ENCODE data around the gene FOXD2. TPM values are rescaled to one million over a fixed set of nuclear protein-coding genes. Genes with fewer than 3 reads are reported as not detected.

Gene FOXD2
- total RNA-seq, 1 donor from 2014 or later, result 0.35 TPM

- Histone ChIP-seq H3K27ac (no peak overlapping the region), H3K4me1 (peaks cover 38% of the 10 kb centered on the region), H3K36me3 (no peaks in the 10 kb centered on the region), H3K27me3 (peaks cover 44% of the 10 kb centered on the region), H3K4me3 (no peak overlapping the region), H3K9me3 (no peaks in the 10 kb centered on the region)
- intact Hi-C loops (cut with DNase I), result no loop called here
- ATAC-seq (no peak), DNase-seq (peak; percentile 76)
- TF ChIP-seq CTCF (IDR thresholded peaks at IDR 0.05), result no peak
Measured at GRCh38 chr1:47434051-47434842, 3.6 kb upstream of the FOXD2 start.

GRCh38 chr1:47435506-47436303, 2.1 kb upstream of the FOXD2 start:
- DNase-seq, result no peak
- H3K27me3 ChIP-seq, result peaks cover 58% of the 10 kb centered on the region
- no peak for ATAC-seq
- peak overlapping the region; percentile 71 for H3K4me3 ChIP-seq
- TF ChIP-seq CTCF (IDR thresholded peaks at IDR 0.05), result no peak
- intact Hi-C loops (cut with DNase I), result loop anchor here (5.0 kb wide), 1 partner anchor 277 kb away; no protein-coding TSS in a partner anchor
- H3K27ac ChIP-seq, result no peak overlapping the region
- no peaks in the 10 kb centered on the region for H3K36me3 ChIP-seq
- peaks cover 38% of the 10 kb centered on the region for H3K4me1 ChIP-seq
- H3K9me3 ChIP-seq, result no peaks in the 10 kb centered on the region

GRCh38 chr1:47436304-47436978, 1.4 kb upstream of the FOXD2 start:
- peak; percentile 88 for TF ChIP-seq CTCF (IDR thresholded peaks at IDR 0.05)
- peaks cover 38% of the 10 kb centered on the region for H3K4me1 ChIP-seq
- H3K27ac ChIP-seq, result peak overlapping the region; percentile 83
- intact Hi-C loops (cut with DNase I), result loop anchor here (5.0 kb wide), 1 partner anchor 276 kb away; no protein-coding TSS in a partner anchor
- peaks cover 64% of the 10 kb centered on the region for H3K27me3 ChIP-seq
- ATAC-seq, result peak; percentile 66
- peak; percentile 90 for DNase-seq
- H3K4me3 ChIP-seq, result peak overlapping the region; percentile 71
- no peaks in the 10 kb centered on the region for H3K36me3 ChIP-seq
- H3K9me3 ChIP-seq, result no peaks in the 10 kb centered on the region

- no peak for DNase-seq
- Histone ChIP-seq H3K36me3 (no peaks in the 10 kb centered on the region), H3K4me3 (peak overlapping the region; percentile 71), H3K27ac (peak overlapping the region; percentile 83), H3K9me3 (no peaks in the 10 kb centered on the region), H3K4me1 (peaks cover 38% of the 10 kb centered on the region), H3K27me3 (peaks cover 70% of the 10 kb centered on the region)
- TF ChIP-seq CTCF (IDR thresholded peaks at IDR 0.05), result no peak
- peak; percentile 5 for ATAC-seq
- intact Hi-C loops (cut with DNase I), result loop anchor here (5.0 kb wide), 1 partner anchor 275 kb away; no protein-coding TSS in a partner anchor
Measured at GRCh38 chr1:47436979-47437446, 831 bp upstream of the FOXD2 start.

Data from upper lobe of right lung (tissue), 1 donor.